Bronchial smooth muscle cell (primary cell): Measurements from ENCODE around the gene KCNJ12. TPM values are rescaled to one million over a fixed set of nuclear protein-coding genes. Genes with fewer than 3 reads are reported as not detected.

Experiments
- total RNA-seq: library from RNA; depleted of rRNA; stranded (reverse); fragments of >200 nt; gene quantifications from 2 replicates; pipeline ENCODE4 v1.2.1, GENCODE V29; 2014

Gene KCNJ12
- total RNA-seq, result 0.32 and 1.5 TPM in 2 replicates

GRCh38 chr17:21376081-21376758 is at the start of gene KCNJ12:
Gene KCNJ12 (plus strand): TSS chr17:21376357. CDS start chr17:21415343, 38,986 bp downstream.

Other genes with a start within 250 kb of the KCNJ12 start
- gene DHRS7B, start 249.4 kb upstream of the KCNJ12 start, total RNA-seq, result 20.8 and 22.1 TPM in 2 replicates
- gene TMEM11, start 162.2 kb upstream of the KCNJ12 start, total RNA-seq, result 12.6 and 14.8 TPM in 2 replicates
- gene NATD1, start 122.9 kb upstream of the KCNJ12 start, total RNA-seq, result 2.4 and 2.5 TPM in 2 replicates
- gene MAP2K3, start 91.6 kb upstream of the KCNJ12 start, total RNA-seq, result 6.8 and 13.6 TPM in 2 replicates